Mesangial cell (primary cell): ENCODE data around the gene ARHGAP31. TPM values are rescaled to one million over a fixed set of nuclear protein-coding genes. Genes with fewer than 3 reads are reported as not detected.

Experiments used
- total RNA-seq: library from RNA; depleted of rRNA; stranded (reverse); fragments of >200 nt; gene quantifications from 2 replicates; pipeline ENCODE4 v1.2.3, GENCODE V29; 2015

The ARHGAP31 gene
- total RNA-seq = 13.4 and 13.6 TPM in 2 replicates

DNA sequence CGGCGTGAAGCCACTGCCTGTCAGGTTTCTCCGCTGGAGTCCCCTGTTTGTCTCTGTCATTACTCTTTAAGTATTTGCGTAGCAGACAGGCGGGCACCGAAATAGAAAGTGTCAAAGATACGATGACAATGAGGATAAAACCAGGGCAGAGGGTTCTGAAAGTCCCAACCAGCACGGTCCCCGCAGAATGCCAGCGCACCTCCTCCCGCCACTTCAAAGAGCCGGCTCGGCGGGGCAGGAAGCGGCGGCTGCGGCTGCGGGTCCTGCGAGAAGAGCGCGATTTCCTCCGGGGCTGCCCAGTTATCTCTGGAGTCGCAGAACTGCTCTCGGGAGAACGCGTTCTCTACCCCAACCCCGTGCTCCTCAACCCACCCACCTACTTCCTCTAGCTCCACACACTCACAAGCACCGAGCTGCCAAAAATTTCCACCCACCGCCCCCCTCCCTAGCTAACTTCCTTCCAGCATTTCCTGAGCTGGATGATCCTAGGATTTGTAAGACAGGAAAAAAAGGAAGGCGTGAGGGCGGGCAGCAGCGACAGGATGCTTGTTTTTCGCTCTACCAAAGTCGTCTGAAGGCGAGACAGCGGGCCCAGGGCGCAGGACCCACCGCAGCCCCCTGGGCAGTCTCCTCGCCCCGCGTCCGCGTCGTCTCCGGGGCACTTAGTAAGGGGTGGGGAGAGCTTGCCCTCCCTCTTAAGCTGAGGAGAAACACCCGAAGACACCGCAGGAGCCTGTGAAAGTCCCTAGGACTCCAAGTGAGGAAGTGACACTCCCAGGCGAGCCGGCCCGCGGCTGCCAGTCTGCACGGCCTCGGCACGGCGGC lies at the start of gene ARHGAP31:
TSS of gene ARHGAP31 (plus strand) at position 513 of the 825 bp plus-strand sequence. CDS start 522 bp downstream, outside the sequence.

GRCh38 chr3:119463171-119464169 lies 169.3 kb downstream of the ARHGAP31 start, which contains the start of gene TMEM39A:
TMEM39A (minus strand) TSS chr3:119463615; CDS start chr3:119462074, 1,541 bp downstream.

Other genes starting within 250 kb of the ARHGAP31 start
- gene TEX55, start 148.2 kb upstream of the ARHGAP31 start, total RNA-seq = not detected in 2 replicates
- gene UPK1B, start 120.8 kb upstream of the ARHGAP31 start, total RNA-seq = 14.3 and 28.2 TPM in 2 replicates
- 20.4 TPM in 2 replicates for gene B4GALT4, start 53.5 kb upstream of the ARHGAP31 start, total RNA-seq
- gene TMEM39A, start 169.2 kb downstream of the ARHGAP31 start, total RNA-seq = 13.7 and 21.9 TPM in 2 replicates
- 8.5 TPM in 2 replicates for gene POGLUT1, start 174.6 kb downstream of the ARHGAP31 start, total RNA-seq
- 52.1 and 74.0 TPM in 2 replicates for gene TIMMDC1, start 204.2 kb downstream of the ARHGAP31 start, total RNA-seq